Uterus (tissue), 4 donors: ENCODE data around the gene SLC2A11. TPM values are rescaled to one million over a fixed set of nuclear protein-coding genes. Genes with fewer than 3 reads are reported as not detected.
"Not testable (repeated sequence)": the region's sequence is repeated elsewhere in the genome, so short reads cannot be mapped to it uniquely, and the experiment has no call there.

ENCODE experiments used
- DNase-seq, 2 donors: peaks; one replicate each; pipeline ENCODE4 v3.0.0-alpha.2; 2019 to 2020
- H3K27ac ChIP-seq, 2 donors: fragments of 200-600 bp; sonication (generic); 1 replicate in 1 of 2; 2 replicates in 1 of 2; pipeline ENCODE4 v1.5.1; 2016 to 2018
- H3K27me3 ChIP-seq, 2 donors: fragments of 200-600 bp; sonication (generic); one replicate each; pipeline ENCODE4 v1.5.1; 2018 to 2019; ENCODE audit warnings: control low read depth in 1 of 2
- H3K36me3 ChIP-seq, 2 donors: fragments of 200-600 bp; sonication (generic); one replicate each; pipeline ENCODE4 v1.5.1; 2019; ENCODE audit warnings: control low read depth in 1 of 2
- H3K4me1 ChIP-seq, 2 donors: fragments of 200-600 bp; sonication (generic); one replicate each; pipeline ENCODE4 v1.5.1; 2018 to 2019; ENCODE audit warnings: control low read depth in 1 of 2
- H3K4me3 ChIP-seq, 2 donors: fragments of 200-600 bp; sonication (generic); 1 replicate in 1 of 2; 2 replicates in 1 of 2; pipeline ENCODE4 v1.5.1; 2018 to 2019; ENCODE audit warnings: mild to moderate bottlenecking in 1 of 2
- H3K9me3 ChIP-seq, 2 donors: fragments of 200-600 bp; sonication (generic); one replicate each; pipeline ENCODE4 v1.5.1; 2019; ENCODE audit warnings: control low read depth in 1 of 2
- CTCF ChIP-seq, 4 experiments: fragments of 200-600 bp in 2 of 4; fragments of 450-650 bp in 2 of 4; sonication (generic) in 2 of 4; IDR thresholded peaks; one replicate each; pipeline ENCODE4 v1.5.1; 2016 to 2019; ENCODE audit warnings: antibody characterized with exemption in 4 of 4, mild to moderate bottlenecking in 2 of 4, moderate library complexity in 1 of 4
- POLR2A ChIP-seq, 2 donors: fragments of 450-650 bp; IDR thresholded peaks; one replicate each; pipeline ENCODE4 v1.6.1; 2016; ENCODE audit warnings: antibody characterized with exemption in 2 of 2, mild to moderate bottlenecking in 1 of 2, moderate library complexity in 1 of 2
- intact Hi-C: fragments of 100-400 bp; cut with DNase I; formaldehyde crosslinking; loops from one replicate; pipeline ENCODE4 v1.15.1; 2023; ENCODE audit warnings: low total_unique reads
- total RNA-seq, 4 donors: library from RNA; depleted of rRNA in 3 of 4; stranded (reverse); fragments of >200 nt in 3 of 4; gene quantifications; one replicate each; pipeline versions ENCODE4 v1.1.0 to v1.2.4, GENCODE V29; 2014 to 2023
- donor health status: DM: yes; HTN: yes; CAD: no.

SLC2A11 gene
- total RNA-seq, 4 donors from 2014 or later: under 0.01 to 63.3 (median 15.0) TPM

GRCh38 chr22:23862103-23862502 is 4.4 kb downstream of the SLC2A11 start:
- Histone ChIP-seq H3K4me3 (no peak overlapping the region), H3K27me3 (no peaks in the 10 kb centered on the region), H3K9me3 (no peaks in the 10 kb centered on the region), H3K36me3 (no peaks in the 10 kb centered on the region), H3K27ac (no peak overlapping the region), H3K4me1 (no peaks in the 10 kb centered on the region)
- intact Hi-C loops: no loop called here
- TF ChIP-seq CTCF (IDR thresholded peaks at IDR 0.05) (peak in 2 of 4 experiments; percentile 8 to 14), POLR2A (IDR thresholded peaks at IDR 0.05) (no peak)
- DNase-seq: no peak

GRCh38 chr22:23864499-23865154 is 7.0 kb downstream of the SLC2A11 start:
- H3K27ac ChIP-seq, DNase-seq, H3K36me3 ChIP-seq, intact Hi-C loops, H3K4me1 ChIP-seq, H3K9me3 ChIP-seq, H3K27me3 ChIP-seq, H3K4me3 ChIP-seq: not testable (repeated sequence)

GRCh38 chr22:23868580-23868979 is 10.9 kb downstream of the SLC2A11 start:
- H3K36me3 ChIP-seq: no peaks in the 10 kb centered on the region

GRCh38 chr22:23874871-23875270 is 17.2 kb downstream of the SLC2A11 start:
- no peaks in the 10 kb centered on the region for H3K36me3 ChIP-seq
- H3K27ac ChIP-seq: no peak overlapping the region
- no peak for DNase-seq
- H3K4me1 ChIP-seq: no peaks in the 10 kb centered on the region
- no peaks in the 10 kb centered on the region for H3K27me3 ChIP-seq
- no peak overlapping the region for H3K4me3 ChIP-seq
- H3K9me3 ChIP-seq: no peaks in the 10 kb centered on the region
- TF ChIP-seq CTCF (IDR thresholded peaks at IDR 0.05) (no peak), POLR2A (IDR thresholded peaks at IDR 0.05) (no peak)
- intact Hi-C loops: no loop called here

More at GRCh38 chr22:23868580-23868979, 10.9 kb downstream of the SLC2A11 start:
- H3K27me3 ChIP-seq: no peaks in the 10 kb centered on the region
- H3K9me3 ChIP-seq: no peaks in the 10 kb centered on the region
- H3K4me1 ChIP-seq: no peaks in the 10 kb centered on the region
- H3K4me3 ChIP-seq: no peak overlapping the region
- TF ChIP-seq POLR2A (IDR thresholded peaks at IDR 0.05) (no peak), CTCF (IDR thresholded peaks at IDR 0.05) (no peak)
- intact Hi-C loops: no loop called here
- H3K27ac ChIP-seq: no peak overlapping the region
- DNase-seq: no peak

- DNase-seq: no peak
- no peaks in the 10 kb centered on the region for H3K9me3 ChIP-seq
- TF ChIP-seq CTCF (IDR thresholded peaks at IDR 0.05): no peak
- TF ChIP-seq POLR2A (IDR thresholded peaks at IDR 0.05): no peak
- H3K4me1 ChIP-seq: no peaks in the 10 kb centered on the region
- no peaks in the 10 kb centered on the region for H3K27me3 ChIP-seq
- intact Hi-C loops: no loop called here
- no peaks in the 10 kb centered on the region for H3K36me3 ChIP-seq
- H3K4me3 ChIP-seq: no peak overlapping the region
- H3K27ac ChIP-seq: no peak overlapping the region
Observed at GRCh38 chr22:23875801-23876200, 18.1 kb downstream of the SLC2A11 start.

- no peaks in the 10 kb centered on the region for H3K9me3 ChIP-seq
Observed at GRCh38 chr22:23877566-23877965, 19.9 kb downstream of the SLC2A11 start.

More at GRCh38 chr22:23877566-23877965, 19.9 kb downstream of the SLC2A11 start:
- DNase-seq: no peak
- no peak for TF ChIP-seq POLR2A (IDR thresholded peaks at IDR 0.05)
- TF ChIP-seq CTCF (IDR thresholded peaks at IDR 0.05): no peak
- Histone ChIP-seq H3K27me3 (no peaks in the 10 kb centered on the region), H3K4me1 (no peaks in the 10 kb centered on the region), H3K27ac (no peak overlapping the region), H3K4me3 (no peak overlapping the region), H3K36me3 (no peaks in the 10 kb centered on the region)
- intact Hi-C loops: no loop called here
